CD4-positive, alpha-beta T cell treated with Interleukin-17A for 4 hours (primary cell): ENCODE measurements around the gene SLC15A1.

ENCODE experiments used
- DNase-seq: peaks from one replicate; pipeline ENCODE4 v3.0.0-alpha.2; 2020; ENCODE audit warnings: mixed read lengths

SLC15A1 gene

GRCh38 chr13:98749501-98749900, 3.0 kb downstream of the SLC15A1 start:
- no peak for DNase-seq

- no peak for DNase-seq
These were observed 5.5 kb downstream of the SLC15A1 start for GRCh38 chr13:98746968-98747367.

DNA sequence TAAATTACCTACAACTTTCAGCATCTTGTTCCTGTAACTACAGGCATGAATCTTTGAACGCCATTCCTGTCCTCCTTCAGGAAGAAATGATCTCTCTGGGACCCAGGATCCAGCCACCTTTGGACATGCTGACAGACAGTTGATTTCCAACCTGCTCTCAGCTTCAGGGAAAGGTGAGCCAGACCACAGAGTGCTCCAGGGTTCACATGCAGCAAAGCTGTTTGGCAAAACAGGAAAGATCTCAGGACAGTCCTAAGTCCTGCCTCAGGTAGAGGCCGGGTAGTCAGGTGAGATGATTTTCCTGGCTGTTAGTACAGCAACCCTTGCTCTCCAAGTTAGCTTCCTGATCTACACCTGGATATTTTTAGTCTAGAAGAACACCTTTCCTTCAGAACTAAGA, 9.1 kb downstream of the SLC15A1 start:
- no peak for DNase-seq

GRCh38 chr13:98742961-98743360, 9.5 kb downstream of the SLC15A1 start:
- no peak for DNase-seq

DNA sequence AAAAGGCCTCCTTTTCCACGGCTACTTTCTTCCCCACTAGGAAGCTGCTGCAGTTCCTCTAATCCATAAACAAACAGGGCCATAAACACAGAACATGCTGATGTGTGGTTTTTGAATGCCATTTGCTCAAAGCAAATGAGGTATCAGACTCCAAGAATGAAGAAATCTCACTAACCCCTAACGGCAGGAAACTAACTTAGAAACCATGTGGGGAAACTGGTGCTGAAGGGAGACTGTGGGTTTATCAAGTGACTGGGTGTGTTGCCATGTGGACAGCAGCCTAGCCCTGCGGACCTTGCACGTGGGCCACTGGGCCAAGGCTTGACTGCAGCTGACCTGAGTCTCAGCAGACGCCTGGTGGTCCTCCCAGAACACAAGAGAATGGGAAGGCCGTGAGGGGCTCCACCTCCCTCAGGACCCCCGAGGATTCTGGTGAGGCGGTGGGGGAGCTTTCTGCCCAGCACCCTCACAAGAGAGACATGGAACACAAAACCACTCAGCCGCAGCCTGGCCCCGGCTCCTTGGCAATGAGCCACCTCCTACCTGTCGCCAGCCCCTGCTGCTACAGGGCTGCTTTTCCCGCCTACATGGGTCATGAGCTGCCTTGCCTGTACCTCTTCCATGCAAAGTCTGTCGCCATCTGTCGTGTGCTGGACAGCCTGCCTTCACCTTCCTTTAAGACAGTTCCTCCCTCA, 10.6 kb downstream of the SLC15A1 start:
- DNase-seq: no peak

- no peak for DNase-seq
These were observed 12.3 kb downstream of the SLC15A1 start for GRCh38 chr13:98740131-98740530.

DNA sequence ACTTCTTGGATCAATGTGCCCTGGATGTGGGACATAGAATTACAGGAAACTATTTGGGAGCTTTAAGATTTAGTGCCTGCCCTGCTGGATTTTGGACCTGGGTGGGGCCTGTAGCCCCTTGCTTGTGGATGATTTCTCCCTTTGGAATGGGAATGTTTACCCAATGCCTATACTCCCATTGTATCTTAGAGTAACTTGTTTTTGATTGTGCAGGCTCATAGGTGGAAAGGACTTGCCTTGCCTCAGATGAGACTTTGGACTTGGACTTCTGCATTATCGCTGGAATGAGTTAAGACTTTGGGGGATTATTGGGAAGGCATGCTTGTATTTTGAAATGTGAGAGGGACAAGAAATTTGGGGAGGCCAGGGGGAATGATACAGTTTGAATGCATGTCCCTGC, 13.5 kb downstream of the SLC15A1 start:
- DNase-seq: no peak

GRCh38 chr13:98738213-98738612, 14.3 kb downstream of the SLC15A1 start:
- no peak for DNase-seq

GRCh38 chr13:98731925-98732324, 20.5 kb downstream of the SLC15A1 start:
- DNase-seq: no peak

GRCh38 chr13:98731038-98731437, 21.4 kb downstream of the SLC15A1 start:
- no peak for DNase-seq

DNA sequence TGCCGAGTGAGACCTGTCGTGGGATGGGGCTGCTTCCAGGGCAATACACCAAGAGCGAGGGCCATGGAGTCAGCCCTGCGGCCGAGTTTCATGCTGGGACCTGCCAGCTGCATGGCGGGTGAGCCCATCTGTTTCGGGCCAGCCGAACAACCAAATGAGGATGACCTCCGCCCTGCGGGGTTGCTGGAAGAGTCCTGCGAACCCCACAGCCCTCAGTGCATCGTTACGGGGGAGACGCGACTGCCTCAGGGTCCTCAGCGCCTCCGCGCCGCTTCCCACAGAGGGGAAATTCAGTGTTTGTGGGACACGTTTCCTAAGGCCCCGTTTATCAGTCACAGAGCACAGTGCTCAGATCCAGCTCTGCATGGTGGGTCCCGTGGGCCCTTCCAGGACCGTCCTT, 22.0 kb downstream of the SLC15A1 start:
- no peak for DNase-seq

- no peak for DNase-seq
These were observed 22.8 kb downstream of the SLC15A1 start for GRCh38 chr13:98729658-98730057.

DNA sequence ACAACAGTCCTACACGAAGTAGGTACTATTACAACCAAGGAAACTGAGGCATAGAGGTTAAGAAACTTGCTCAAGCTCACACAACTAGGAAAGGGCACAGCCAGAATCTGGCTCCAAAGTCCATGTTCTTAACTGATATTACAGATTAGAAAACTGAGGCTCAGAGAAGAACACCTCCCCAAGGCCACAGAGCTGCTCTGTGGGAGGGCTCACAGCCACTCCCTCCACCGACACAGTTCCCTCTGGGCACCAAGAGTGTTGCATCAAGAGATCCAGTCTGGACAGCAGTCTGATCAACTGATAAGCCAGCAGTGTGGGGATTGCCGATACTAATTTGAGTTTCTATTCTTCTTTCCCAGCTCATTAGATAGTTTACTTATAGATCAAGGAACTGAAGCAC, 29.5 kb downstream of the SLC15A1 start:
- no peak for DNase-seq

DNA sequence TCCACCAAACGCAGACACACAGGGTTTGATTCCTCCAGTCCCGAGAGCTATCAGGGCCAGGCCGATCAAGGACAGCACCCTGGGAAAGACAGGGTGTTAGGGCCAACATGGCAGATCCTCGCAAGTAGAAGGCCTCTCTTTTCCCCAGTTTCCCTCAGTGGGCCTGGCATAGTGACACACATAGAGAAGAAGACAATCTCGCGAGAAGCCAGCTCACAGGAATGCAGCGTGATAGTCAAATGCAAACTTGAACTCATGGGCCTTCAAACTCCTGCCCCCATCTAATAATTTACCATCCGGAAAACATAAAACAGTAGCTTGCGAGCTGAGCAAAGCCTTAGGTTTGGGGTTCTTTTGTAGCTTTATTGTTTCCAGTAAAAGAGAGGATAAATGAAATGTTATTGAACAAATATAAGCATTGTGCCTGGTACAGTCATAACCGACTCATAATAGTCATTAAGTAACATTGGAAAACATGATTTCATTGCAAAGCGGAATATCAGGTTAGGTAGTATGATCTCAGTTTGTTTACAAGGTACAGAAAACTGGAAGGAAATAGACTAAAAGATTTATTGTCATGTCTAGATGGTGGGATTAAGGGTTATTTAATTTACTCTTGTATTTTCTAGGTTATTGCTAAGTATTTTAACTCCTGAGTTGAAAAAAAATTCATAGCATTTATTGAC, 30.5 kb downstream of the SLC15A1 start:
- no peak for DNase-seq

GRCh38 chr13:98719527-98720250, 32.8 kb downstream of the SLC15A1 start:
- DNase-seq: no peak

GRCh38 chr13:98717891-98718290, 34.6 kb downstream of the SLC15A1 start:
- no peak for DNase-seq

- no peak for DNase-seq
These were observed 35.2 kb downstream of the SLC15A1 start for GRCh38 chr13:98717256-98717655.

GRCh38 chr13:98710521-98710920, 42.0 kb downstream of the SLC15A1 start:
- no peak for DNase-seq

DNA sequence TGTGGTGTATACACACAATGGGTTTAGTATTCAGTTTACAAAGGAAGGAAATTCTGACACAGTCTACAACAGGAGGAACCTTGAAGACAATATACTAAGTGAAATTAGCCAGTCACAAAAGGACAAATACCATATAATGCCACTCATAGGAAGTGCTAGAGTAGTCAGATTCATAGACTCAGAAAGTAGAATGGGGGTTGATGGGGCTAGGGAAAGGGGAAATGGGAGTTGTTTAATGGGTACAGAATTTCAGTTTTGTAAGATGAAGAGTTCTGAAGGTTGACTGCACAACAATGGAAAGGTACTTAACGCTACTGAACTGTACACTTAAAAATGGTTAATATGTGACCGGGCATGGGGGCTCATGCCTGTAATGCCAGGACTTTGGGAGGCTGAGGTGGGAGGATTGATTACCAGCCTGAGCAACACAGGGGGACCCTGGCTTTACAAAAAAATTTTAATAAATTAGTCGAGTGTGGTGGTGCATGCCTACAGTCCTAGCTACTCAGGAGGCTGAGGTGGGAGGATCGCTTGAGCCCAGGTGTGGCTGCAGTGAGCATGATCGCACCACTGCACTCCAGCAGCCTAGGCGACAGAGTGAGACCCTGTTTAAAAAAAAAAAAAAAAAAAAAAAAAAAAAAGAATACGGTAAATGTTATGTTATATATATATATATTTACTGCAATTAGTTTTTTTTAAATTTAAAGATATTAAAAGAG, 45.0 kb downstream of the SLC15A1 start:
- DNase-seq: no peak

GRCh38 chr13:98706446-98707110, 45.9 kb downstream of the SLC15A1 start:
- DNase-seq: no peak

DNA sequence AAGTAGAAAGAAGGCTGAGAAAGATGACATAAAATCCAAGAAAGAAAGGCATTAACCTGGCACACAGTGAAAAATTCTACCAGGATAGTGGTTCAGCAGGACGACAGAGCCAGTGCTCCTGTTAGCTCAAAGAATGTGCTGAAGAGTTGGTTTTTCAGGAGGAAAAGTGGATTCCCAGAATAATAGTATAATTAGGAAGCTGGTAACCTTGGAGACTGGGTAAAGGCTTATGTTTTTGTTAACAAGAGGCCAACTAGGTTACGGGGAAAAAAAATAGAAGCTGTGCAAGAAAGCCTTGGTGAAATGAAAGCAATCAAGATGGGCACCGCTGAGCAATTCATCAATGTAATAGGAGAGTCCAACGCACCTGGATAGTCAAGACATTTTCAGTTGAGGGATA, 54.7 kb downstream of the SLC15A1 start:
- no peak for DNase-seq

- DNase-seq: no peak
These were observed 58.7 kb downstream of the SLC15A1 start for GRCh38 chr13:98693756-98694155.

DNA sequence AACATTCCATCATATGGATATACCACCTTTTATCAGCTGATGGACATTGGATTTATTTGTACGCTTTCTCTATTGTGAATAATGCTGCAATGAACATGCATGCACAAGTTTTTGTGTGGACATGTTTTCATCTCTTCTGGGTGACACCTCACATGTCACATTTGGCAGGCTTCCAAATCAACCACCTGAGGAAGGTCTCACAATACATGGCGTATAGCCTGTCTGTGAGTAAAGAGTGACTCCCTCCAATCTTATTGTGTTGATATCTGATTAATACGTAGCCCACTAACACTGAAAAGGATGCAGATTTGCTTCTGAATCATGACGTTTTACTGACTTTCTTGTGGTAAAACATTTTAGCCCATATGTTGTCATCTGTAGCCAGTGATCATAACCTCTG, 61.1 kb downstream of the SLC15A1 start:
- no peak for DNase-seq
